C4-2B (cell line): ENCODE measurements around the gene GLRX.

Source experiments
- H3K27ac ChIP-seq: fragments of 450-650 bp; 2 replicates; pipeline ENCODE4 v1.5.1; 2017
- ZFX ChIP-seq: fragments of 450-650 bp; IDR thresholded peaks from 2 replicates; pipeline ENCODE4 v1.6.1; 2017
- TF ChIP-seq, protein P1 (sequence below): fragments of 450-650 bp; conservative IDR thresholded peaks from 2 replicates; pipeline ENCODE4 v1.5.1; 2017; ENCODE audit warnings: mild to moderate bottlenecking

GLRX gene

DNA sequence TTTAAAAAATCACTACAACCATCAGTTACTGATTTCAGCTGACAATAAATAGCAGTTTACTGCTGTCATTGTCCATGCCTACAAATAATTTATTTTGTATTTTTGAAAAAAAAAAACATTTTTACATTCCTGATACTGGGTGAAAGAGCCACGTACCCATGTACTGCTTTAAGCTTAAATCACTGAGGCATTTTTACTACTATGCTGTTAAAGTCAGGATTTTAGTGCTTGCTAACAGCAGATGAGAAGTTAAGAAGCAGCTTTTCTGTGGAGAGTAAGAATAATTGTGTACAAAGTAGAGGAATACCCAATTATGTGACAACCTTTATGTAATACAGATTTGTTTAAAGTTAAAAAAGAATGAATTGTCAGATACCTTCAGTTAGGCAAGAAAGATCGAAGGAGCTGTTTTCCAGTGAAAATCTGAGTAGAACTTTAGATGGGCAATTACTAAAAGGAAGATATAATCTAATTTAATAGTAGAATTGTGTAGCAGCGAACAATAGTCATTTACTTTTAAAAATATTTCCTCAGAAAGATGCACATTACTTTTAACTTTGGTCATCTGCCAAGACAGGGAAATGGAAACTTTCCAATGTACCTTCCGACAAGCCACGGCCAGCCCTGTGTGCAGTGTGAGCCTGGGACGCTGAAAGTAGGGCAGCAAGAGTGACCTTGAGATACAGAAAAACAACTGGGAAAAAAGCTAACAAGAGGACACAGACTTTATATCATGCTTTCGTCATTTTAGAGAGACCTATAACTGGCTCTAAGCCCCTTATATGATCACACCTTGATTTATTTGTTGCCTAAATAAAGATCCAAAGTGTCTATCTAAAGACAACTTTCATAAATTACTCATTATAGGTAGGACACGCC, 51.5 kb downstream of the GLRX start:
- H3K27ac ChIP-seq, result no peak overlapping the region
- TF ChIP-seq, protein P1, sequence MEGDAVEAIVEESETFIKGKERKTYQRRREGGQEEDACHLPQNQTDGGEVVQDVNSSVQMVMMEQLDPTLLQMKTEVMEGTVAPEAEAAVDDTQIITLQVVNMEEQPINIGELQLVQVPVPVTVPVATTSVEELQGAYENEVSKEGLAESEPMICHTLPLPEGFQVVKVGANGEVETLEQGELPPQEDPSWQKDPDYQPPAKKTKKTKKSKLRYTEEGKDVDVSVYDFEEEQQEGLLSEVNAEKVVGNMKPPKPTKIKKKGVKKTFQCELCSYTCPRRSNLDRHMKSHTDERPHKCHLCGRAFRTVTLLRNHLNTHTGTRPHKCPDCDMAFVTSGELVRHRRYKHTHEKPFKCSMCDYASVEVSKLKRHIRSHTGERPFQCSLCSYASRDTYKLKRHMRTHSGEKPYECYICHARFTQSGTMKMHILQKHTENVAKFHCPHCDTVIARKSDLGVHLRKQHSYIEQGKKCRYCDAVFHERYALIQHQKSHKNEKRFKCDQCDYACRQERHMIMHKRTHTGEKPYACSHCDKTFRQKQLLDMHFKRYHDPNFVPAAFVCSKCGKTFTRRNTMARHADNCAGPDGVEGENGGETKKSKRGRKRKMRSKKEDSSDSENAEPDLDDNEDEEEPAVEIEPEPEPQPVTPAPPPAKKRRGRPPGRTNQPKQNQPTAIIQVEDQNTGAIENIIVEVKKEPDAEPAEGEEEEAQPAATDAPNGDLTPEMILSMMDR, result no peak
- TF ChIP-seq ZFX, result no peak

DNA sequence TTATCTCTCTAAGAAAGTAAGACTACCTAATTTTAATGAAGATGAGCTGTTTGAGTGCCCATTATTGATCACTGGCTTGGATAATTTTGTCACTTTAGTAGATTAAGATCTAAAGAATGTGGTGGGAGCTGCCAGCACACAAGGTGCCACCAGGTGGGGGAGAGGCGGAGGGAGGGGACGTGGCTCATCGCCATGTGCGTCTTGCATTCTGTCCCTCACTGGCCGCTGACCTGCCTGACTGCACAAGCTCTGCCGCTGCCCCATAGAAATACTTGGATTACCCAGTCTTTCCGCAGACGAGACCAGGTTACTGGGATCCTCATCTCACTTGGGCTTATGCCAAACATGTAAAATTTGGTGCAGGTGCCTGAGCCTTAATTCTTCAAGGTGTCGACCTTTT, 53.8 kb downstream of the GLRX start:
- H3K27ac ChIP-seq, result no peak overlapping the region
- TF ChIP-seq, protein P1, result no peak
- no peak for TF ChIP-seq ZFX

DNA sequence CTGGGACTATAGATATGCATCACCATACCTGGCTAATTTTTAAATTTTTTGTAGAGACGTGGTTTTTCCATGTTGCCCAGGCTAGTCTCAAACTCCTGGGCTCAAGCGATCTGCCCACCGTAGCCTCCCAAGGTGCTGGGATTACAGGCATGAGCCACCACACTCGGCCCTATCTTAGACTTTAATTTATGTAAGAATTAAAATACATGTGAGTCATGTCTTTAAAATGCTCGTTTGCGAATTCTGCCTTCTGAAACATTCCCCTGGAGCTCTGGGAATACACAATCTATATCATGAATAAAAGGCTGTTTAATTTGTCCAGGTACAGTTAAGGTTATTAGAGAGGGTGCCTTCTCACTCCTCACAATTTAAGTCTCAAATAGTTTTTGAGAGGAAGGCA, 58.6 kb downstream of the GLRX start:
- peak overlapping the region; percentile 69 for H3K27ac ChIP-seq
- no peak for TF ChIP-seq ZFX
- TF ChIP-seq, protein P1, result no peak
